HG02852 (cell line): ENCODE data around the gene BTBD2.

ENCODE experiments used
- ATAC-seq: cut with Tn5 transposase; IDR thresholded peaks from one replicate; pipeline ENCODE4 v1.9.1; 2021; ENCODE audit warnings: mild to moderate bottlenecking, moderate library complexity; ENCODE audit not compliant: unreplicated experiment

BTBD2 gene

GRCh38 chr19:1987197-1988187 is 28.0 kb downstream of the BTBD2 start:
- no peak for ATAC-seq

GRCh38 chr19:1986357-1987162 is 29.0 kb downstream of the BTBD2 start:
- no peak for ATAC-seq

GRCh38 chr19:1985588-1986356 is 29.7 kb downstream of the BTBD2 start:
- no peak for ATAC-seq

- ATAC-seq, result no peak
Observed at GRCh38 chr19:1984357-1984756, 31.2 kb downstream of the BTBD2 start.

GRCh38 chr19:1981253-1981652 is 34.3 kb downstream of the BTBD2 start:
- no peak for ATAC-seq

- no peak for ATAC-seq
Observed at GRCh38 chr19:1980809-1981181, 34.7 kb downstream of the BTBD2 start.

- no peak for ATAC-seq
Observed at GRCh38 chr19:1980091-1980808, 35.3 kb downstream of the BTBD2 start.

GRCh38 chr19:1979642-1980041 is 35.9 kb downstream of the BTBD2 start:
- ATAC-seq, result no peak

GRCh38 chr19:1979017-1979416 is 36.5 kb downstream of the BTBD2 start:
- ATAC-seq, result no peak

GRCh38 chr19:1978346-1978894 is 37.1 kb downstream of the BTBD2 start:
- ATAC-seq, result no peak

GRCh38 chr19:1977120-1977519 is 38.4 kb downstream of the BTBD2 start:
- no peak for ATAC-seq

GRCh38 chr19:1975162-1975480 is 40.4 kb downstream of the BTBD2 start:
- no peak for ATAC-seq

- ATAC-seq, result no peak
Observed at GRCh38 chr19:1974381-1975161, 40.9 kb downstream of the BTBD2 start.

- ATAC-seq, result no peak
Observed at GRCh38 chr19:1970806-1971502, 44.6 kb downstream of the BTBD2 start.

- ATAC-seq, result no peak
Observed at GRCh38 chr19:1970003-1970805, 45.3 kb downstream of the BTBD2 start.

- ATAC-seq, result no peak
Observed at GRCh38 chr19:1969176-1970002, 46.1 kb downstream of the BTBD2 start.
